NCI-H510A treated with DMSO at 0.1 percent for 48 hours (cell line): ENCODE results near the gene OR6C75.
"Not testable (repeated sequence)": the region's sequence is repeated elsewhere in the genome, so short reads cannot be mapped to it uniquely, and the experiment has no call there.

Experiments used
- DNase-seq: peaks from one replicate; lab custom pipeline; 2025; lab: John Stamatoyannopoulos, UW

OR6C75 gene

DNA sequence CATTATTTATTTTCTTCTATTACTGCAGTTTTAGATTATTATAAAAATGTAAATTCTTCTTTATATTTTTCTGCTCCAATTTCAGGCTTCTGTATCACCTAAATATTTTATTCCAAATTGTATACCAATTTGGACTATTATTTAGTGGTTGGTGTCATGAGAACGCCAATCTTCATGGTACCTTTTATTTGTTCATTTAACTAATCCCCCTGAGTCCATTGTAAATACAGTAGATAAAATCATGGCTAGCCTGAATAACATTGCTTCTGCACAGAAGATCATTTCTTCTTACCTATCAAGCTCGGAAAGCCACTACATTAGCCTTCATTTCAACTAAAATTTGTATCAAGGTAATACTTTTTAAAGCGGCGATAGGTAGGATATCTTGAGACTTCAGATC lies at the start of gene OR6C75:
TSS of gene OR6C75 (plus strand) at position 301 of the 400 bp plus-strand sequence. CDS start 2,136 bp downstream, outside the sequence.
- DNase-seq: no peak

- DNase-seq: no peak
Observed at GRCh38 chr12:55314043-55314442, 48.7 kb upstream of the OR6C75 start, which contains the start of gene OR6C1. Gene OR6C1, plus strand, starts transcription at chr12:55314343. Its CDS starts 6,257 bp downstream, at chr12:55320600.

DNA sequence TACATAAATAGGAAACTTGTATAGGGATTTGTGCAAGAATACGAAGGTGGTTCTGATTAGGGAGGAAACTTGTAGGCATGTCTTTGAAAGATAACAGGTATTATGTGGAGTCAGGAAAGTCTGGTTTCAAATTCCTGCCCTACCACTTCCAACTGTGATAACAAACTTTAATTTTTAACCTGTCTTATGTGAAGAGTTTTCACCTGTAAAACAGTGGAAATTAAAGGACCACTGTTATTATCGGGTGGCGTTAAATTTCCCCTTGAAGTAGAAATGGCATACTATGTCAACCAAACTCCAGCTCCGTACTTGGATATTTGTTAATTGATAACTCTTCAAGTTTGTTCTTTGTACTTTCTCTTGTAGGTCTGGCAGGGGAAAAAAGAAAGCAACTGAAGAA lies 42.6 kb upstream of the OR6C75 start:
- DNase-seq: no peak

GRCh38 chr12:55325801-55326200 lies 37.0 kb upstream of the OR6C75 start:
- not testable (repeated sequence) for DNase-seq

DNA sequence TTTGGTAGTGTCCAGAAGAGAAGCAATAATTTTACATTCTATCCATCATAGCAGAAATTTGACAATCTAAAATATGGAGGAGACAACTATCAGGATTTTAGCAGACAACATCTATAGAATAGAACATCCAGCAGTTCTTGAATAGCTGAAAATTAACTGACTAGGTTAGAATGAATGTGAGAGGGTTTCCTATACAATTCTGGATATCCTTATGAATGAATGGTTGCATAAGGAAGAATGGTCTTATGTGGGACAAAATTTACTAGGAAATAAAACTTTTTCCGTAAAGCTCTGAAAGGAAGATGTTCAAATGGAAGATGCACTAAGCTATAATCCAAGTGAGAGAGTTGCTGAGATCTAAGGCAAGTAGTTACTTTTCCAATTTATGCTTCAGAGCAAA lies 32.3 kb upstream of the OR6C75 start, which contains the start of gene OR6C3:
TSS of gene OR6C3 (plus strand) at position 301 of the 400 bp plus-strand sequence. CDS start 955 bp downstream, outside the sequence.
- no peak for DNase-seq

- DNase-seq: no peak
Observed at GRCh38 chr12:55336002-55336401, 26.8 kb upstream of the OR6C75 start.

DNA sequence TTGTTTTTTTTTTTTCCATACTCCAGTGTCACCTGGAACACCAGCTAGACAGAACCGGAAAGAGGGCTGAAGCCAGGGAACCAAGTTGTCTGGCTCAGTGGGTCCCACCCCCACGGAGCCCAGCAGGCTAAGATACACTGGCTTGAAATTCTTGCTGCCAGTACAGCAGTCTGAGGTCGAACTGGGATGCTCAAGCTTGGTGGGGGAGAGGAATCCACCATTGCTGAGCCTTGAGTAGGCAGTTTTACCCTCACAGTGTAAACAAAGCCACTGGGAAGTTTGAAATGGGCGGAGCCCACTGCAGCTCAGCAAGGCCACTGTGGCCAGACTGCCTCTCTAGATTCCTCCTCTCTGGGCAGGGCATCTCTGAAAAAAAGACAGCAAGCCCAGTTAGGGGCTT lies 7.4 kb upstream of the OR6C75 start:
- not testable (repeated sequence) for DNase-seq

DNA sequence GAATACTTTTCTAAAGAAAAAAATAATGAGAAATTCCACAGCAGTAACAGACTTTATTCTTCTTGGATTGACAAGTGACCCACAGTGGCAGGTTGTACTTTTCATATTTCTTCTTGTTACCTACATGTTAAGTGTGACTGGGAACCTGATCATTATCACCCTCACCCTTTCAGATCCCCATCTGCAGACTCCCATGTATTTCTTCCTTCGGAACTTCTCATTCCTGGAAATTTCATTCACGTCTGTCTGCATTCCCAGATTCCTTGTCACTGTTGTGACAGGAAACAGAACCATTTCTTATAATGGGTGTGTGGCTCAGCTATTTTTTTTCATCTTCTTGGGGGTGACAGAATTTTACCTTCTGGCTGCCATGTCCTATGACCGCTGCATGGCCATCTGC lies 2.3 kb downstream of the OR6C75 start:
- DNase-seq: no peak

DNA sequence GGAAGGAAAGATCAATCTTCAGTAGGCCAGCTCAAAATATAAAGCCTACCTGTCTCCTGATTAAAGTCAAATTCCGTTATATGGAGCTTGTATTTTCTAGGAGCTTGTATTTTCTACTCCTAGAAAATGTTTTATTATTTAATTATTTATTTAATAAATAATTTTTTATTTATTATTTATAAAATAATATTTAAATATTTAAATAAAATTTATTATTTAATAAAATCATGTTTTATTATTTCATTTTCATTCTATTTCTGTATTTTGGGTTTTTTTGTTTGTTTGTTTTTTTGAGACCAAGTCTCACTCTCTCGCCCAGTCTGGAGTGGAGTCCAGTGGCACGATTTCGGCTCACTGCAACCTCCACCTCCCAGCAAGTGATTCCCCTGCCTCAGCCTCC lies 9.7 kb downstream of the OR6C75 start:
- DNase-seq: no peak

DNA sequence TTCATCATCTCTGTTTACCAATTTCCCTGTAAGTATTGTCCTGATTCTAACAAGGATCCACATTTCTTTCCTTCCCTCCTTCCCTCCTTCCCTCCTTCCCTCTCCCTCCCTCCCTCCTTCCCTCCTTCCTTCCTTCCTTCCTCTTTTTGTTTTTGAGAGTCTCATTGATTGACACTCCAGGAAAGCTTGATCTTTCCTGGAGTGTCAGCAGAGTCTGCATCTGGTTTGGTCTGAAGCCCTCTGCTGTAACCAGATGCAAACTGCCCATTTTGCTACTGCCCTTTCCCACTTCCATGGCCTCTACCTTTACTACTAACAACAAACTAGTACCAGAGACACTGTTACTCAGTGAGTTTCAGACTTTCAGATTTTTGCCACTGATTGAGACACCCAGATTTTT lies 23.1 kb downstream of the OR6C75 start:
- DNase-seq: no peak

DNA sequence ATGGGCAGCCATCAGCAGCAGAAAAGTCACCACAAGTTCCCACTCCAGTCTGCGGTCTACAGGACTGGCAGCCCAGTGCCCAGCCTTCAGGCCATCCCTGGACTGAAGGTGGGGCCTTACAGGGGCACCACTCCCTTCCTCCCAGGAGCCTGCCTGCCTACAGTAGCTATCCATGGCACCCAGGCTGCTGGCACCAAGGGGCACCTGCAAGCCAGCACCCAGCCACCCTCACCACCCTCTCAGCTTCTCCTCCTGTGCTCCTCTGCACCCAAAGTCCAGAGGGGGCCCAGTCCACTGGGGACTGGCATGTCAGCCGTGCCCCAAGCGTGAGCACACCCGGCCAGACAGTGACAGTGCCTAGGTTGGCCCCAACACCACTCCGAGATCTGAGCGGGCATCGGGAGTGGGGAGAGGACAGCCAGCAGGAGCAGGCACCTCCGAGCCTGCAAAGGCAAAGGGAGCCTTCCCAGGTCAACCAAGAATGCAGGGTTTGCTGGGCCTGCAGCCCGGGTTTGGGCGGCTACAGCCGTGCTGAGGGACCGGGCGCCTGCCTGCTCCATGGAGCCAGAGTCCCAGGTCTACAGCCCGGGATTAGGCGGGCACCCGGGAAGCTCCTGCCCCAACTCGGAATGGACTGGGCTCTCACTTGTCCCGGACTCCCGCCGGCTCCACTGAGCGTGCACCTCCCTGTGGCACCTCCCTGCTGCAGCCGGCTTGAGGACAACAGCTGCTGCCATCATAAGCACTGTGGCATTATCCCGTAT lies 29.4 kb downstream of the OR6C75 start:
- DNase-seq: no peak

DNA sequence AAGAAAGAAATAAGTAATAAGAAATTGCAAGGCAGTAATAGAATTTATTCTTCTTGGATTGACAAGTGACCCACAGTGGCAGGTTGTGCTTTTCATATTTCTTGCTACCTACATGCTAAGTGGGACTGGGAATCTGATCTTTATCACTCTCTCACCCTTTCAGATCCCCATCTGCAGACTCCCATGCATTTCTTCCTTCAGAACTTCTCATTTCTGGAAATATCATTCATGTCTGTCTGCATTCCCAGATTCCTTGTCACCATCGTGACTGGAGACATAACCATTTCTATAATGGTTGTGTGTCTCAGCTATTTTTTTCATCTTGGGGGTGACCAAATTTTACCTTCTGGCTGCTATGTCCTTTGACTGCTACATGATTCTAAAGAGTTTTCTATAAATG lies 33.6 kb downstream of the OR6C75 start:
- DNase-seq: no peak

DNA sequence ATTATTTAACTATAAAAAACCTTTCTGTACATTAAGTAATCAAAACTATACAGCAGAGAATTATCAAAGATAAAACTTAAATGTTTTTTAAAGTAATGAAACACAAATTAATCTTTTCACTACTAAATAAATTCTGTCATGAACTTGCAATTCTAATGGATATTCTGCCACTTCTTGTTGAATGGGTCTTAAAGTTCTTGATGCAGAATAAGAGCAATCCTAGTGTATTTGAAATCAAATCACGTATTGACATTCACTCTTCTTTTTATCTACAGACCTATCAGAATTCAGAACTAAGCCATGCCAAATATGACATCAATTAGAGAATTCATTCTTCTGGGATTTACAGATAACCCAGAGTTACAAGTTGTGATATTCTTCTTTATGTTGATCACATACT lies 37.5 kb downstream of the OR6C75 start, which contains the start of gene OR6C65:
TSS of gene OR6C65 (plus strand) at position 301 of the 400 bp plus-strand sequence. CDS start at position 301, 0 bp downstream.
- no peak for DNase-seq

- no peak for DNase-seq
Observed at GRCh38 chr12:55407866-55408265, 45.1 kb downstream of the OR6C75 start.

GRCh38 chr12:55409133-55409532 lies 46.4 kb downstream of the OR6C75 start:
- DNase-seq: not testable (repeated sequence)

GRCh38 chr12:55412138-55412537 lies 49.4 kb downstream of the OR6C75 start:
- not testable (repeated sequence) for DNase-seq

DNA sequence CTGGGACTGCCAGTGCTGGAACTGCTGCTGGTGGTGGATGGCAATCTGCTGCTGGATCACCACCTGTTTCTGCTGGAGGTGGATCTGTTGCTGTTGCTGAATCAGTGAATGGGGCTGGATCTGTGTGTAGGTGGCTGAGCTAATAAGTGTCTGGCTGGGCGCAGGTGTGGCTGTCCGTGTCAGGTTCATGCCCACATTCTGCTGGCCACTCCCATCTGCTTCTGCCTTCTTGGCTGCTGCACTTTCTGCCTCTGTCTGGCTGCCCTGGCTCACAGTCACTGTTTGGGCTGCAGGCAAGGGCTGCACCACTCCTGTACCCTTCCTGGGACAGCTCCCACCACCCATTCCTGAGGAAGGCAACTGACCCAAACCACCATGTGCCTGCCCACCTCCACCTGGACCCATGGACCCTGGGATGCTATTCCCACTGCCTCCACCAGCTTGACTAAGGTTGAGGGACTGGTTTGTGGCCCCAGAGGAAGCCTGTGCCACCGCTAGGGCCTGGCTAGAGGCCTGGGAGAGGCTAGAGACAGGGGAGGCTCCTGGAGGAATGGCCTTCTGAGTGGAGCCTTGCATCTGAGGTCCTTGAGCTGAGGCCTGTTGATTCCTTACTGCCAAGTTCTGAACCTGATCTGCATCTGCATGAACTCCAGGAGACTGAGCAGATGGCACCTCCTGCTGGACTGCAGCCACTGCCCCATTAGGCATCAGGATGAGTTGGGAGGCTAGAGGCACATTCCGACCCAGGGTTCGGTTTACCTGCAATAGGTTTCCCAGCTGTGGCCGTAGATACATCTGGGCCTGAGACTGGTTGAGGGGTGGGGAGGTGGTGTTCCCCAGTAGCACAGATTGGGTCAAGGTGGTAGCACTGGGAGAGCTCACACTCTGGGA lies 51.0 kb downstream of the OR6C75 start:
- not testable (repeated sequence) for DNase-seq

GRCh38 chr12:55414396-55414823 lies 51.6 kb downstream of the OR6C75 start:
- not testable (repeated sequence) for DNase-seq

DNA sequence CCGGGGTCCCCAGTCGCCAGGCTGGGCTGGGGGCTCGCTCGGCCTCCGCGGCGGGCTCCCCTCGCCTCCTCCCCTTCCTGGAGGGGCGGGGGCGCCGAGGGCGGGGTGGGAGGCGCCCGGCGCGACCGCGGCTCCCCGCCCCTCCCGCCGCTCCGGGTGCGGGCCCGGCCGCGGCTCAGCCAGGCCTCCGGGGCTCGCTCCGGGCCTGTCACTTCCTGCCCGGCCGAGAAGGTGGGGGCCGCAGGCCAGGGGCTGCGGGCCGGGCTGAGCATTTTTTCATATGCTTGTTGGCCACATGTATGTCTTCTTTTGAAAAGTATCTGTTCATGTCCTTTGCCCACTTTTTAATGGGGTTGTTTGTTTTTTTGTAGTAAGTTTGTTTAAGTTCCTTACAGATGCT lies 52.1 kb downstream of the OR6C75 start:
- not testable (repeated sequence) for DNase-seq

- no peak for DNase-seq
Observed at GRCh38 chr12:55416961-55417360, 54.2 kb downstream of the OR6C75 start.
